Left ventricle myocardium inferior (tissue), 1 donor: ENCODE data around the gene IQCF6. TPM values are rescaled to one million over a fixed set of nuclear protein-coding genes. Genes with fewer than 3 reads are reported as not detected.

ENCODE experiments used
- DNase-seq: peaks from one replicate; pipeline ENCODE4 v3.0.0-alpha.2; 2020
- H3K27ac ChIP-seq: fragments of 200-600 bp; replicated peaks from 2 replicates; pipeline ENCODE4 v1.8.0; 2021
- H3K27me3 ChIP-seq: fragments of 200-600 bp; 2 replicates; pipeline ENCODE4 v1.8.0; 2021; ENCODE audit warnings: low read depth
- H3K36me3 ChIP-seq: fragments of 200-600 bp; 2 replicates; pipeline ENCODE4 v1.8.0; 2021
- H3K4me1 ChIP-seq: fragments of 200-600 bp; 2 replicates; pipeline ENCODE4 v1.8.0; 2021
- H3K4me3 ChIP-seq: fragments of 200-600 bp; 2 replicates; pipeline ENCODE4 v1.8.0; 2021; ENCODE audit warnings: mild to moderate bottlenecking, moderate library complexity
- H3K9me3 ChIP-seq: fragments of 200-600 bp; replicated peaks from 2 replicates; pipeline ENCODE4 v1.8.0; 2021
- CTCF ChIP-seq: fragments of 200-600 bp; IDR thresholded peaks from 2 replicates; pipeline ENCODE4 v1.8.0; 2021; ENCODE audit warnings: antibody characterized with exemption, mild to moderate bottlenecking, borderline replicate concordance
- intact Hi-C: fragments of 100-400 bp; cut with micrococcal nuclease; formaldehyde crosslinking; loops from one replicate; pipeline ENCODE4 v1.11.0; 2022
- total RNA-seq: library from RNA; stranded (reverse); fragmentation: NEBNext Ultra II Directional; extraction: Animal tissue kit (Norgen Biotek cat#: 25700); gene quantifications from one replicate; pipeline ENCODE4 v1.2.1, GENCODE V29; 2021
- donor health status: DM: no; HTN: yes; CAD: no; lungs with severe emphysema.

The IQCF6 gene
- total RNA-seq, 1 donor from 2014 or later, result not detected

GRCh38 chr3:51734572-51734907 lies 44.5 kb downstream of the IQCF6 start:
- intact Hi-C loops, result no loop called here
- TF ChIP-seq CTCF, result no peak
- no peaks in the 10 kb centered on the region for H3K36me3 ChIP-seq

GRCh38 chr3:51733859-51734571 lies 45.0 kb downstream of the IQCF6 start:
- intact Hi-C loops, result no loop called here
- H3K27me3 ChIP-seq, result peaks cover 67% of the 10 kb centered on the region
- H3K4me3 ChIP-seq, result no peak overlapping the region
- H3K9me3 ChIP-seq, result peaks cover 10% of the 10 kb centered on the region
- H3K27ac ChIP-seq, result no peak overlapping the region
- H3K36me3 ChIP-seq, result no peaks in the 10 kb centered on the region
- DNase-seq, result no peak
- H3K4me1 ChIP-seq, result no peaks in the 10 kb centered on the region
- TF ChIP-seq CTCF, result no peak

More at GRCh38 chr3:51734572-51734907, 44.5 kb downstream of the IQCF6 start:
- no peak for DNase-seq
- no peak overlapping the region for H3K27ac ChIP-seq
- H3K4me1 ChIP-seq, result no peaks in the 10 kb centered on the region
- H3K9me3 ChIP-seq, result peaks cover 7% of the 10 kb centered on the region
- no peak overlapping the region for H3K4me3 ChIP-seq
- H3K27me3 ChIP-seq, result peaks cover 71% of the 10 kb centered on the region

GRCh38 chr3:51729042-51729633 lies 49.9 kb downstream of the IQCF6 start:
- TF ChIP-seq CTCF, result no peak
- no peaks in the 10 kb centered on the region for H3K36me3 ChIP-seq
- no peak for DNase-seq
- no peaks in the 10 kb centered on the region for H3K4me1 ChIP-seq
- H3K27me3 ChIP-seq, result peaks cover 22% of the 10 kb centered on the region
- peaks cover 10% of the 10 kb centered on the region for H3K9me3 ChIP-seq
- H3K4me3 ChIP-seq, result no peak overlapping the region
- intact Hi-C loops, result no loop called here
- no peak overlapping the region for H3K27ac ChIP-seq

Other genes starting within 250 kb of the IQCF6 start
- gene RAD54L2, start 240.5 kb downstream of the IQCF6 start, total RNA-seq, result 9.8 TPM
- gene TEX264, start 108.0 kb downstream of the IQCF6 start, total RNA-seq, result 33.9 TPM
- gene GRM2, start 72.2 kb downstream of the IQCF6 start, total RNA-seq, result 0.41 TPM
- not detected for gene IQCF2, start 82.4 kb upstream of the IQCF6 start, total RNA-seq
- not detected for gene IQCF5, start 96.4 kb upstream of the IQCF6 start, total RNA-seq
- gene IQCF1, start 124.1 kb upstream of the IQCF6 start, total RNA-seq, result not detected
- gene RRP9, start 162.7 kb upstream of the IQCF6 start, total RNA-seq, result 8.6 TPM
- gene PARP3, start 163.1 kb upstream of the IQCF6 start, total RNA-seq, result 14.3 TPM
- 0.16 TPM for gene GPR62, start 176.1 kb upstream of the IQCF6 start, total RNA-seq
- 73.0 TPM for gene PCBP4, start 188.2 kb upstream of the IQCF6 start, total RNA-seq
- gene ABHD14B, start 194.8 kb upstream of the IQCF6 start, total RNA-seq, result 14.6 TPM
- gene ABHD14A, start 195.8 kb upstream of the IQCF6 start, total RNA-seq, result 25.8 TPM
- 20.2 TPM for gene ACY1, start 204.3 kb upstream of the IQCF6 start, total RNA-seq
- 621 TPM for gene RPL29, start 216.7 kb upstream of the IQCF6 start, total RNA-seq